Measurements from ENCODE around the gene RERE. TPM values are rescaled to one million over a fixed set of nuclear protein-coding genes. Genes with fewer than 3 reads are reported as not detected.

RERE gene
- total RNA-seq, 2 donors from 2014 or later = 96.0 to 105 TPM

DNA sequence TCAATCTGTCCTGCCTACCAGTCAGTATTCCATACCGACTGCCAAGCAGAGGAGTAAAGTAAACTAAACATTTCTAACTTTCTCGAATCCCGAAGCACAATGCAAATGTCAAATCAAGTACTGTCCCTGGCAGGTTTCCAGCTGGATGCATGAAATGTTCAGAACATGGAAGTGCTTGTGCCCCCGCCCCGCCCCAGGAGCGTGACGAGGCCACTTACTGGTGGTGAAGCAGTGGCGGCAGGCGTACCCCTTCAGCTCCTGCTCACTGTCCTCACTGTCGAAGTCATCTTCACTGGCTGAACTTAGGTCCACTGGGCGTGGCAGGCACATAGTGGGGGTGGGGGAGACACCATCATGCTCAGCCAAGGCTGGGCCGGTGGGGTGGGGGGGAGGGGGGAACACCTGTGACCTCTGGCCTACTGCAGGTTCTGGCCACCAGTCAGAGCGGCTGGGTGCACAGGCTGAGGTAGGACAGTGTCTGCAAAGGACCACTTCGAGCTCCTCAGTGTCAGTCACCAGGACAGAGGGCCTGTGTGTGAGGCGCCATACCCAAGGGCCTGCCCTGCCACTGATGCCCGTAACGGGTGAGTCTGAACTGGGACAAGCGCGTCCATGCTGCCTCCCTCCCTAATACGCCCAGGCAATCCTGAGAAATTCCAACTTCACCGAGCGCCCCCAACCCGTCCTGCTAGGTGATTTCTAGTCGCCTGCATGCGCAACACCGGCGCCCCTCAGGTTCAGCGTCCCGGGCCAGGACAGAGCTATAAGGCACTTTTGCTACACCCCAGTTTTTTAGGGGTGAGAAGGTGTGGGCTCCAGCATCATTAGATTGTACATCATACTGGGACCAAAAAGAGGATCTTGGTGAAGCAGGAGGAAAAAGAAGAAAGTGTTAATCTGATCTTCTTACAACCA lies 452.7 kb downstream of the RERE start:
- Histone ChIP-seq H3K27me3 (no peaks in the 10 kb centered on the region), H3K4me3 (no peak overlapping the region), H3K9ac (ENCODE audit: low read depth in 2 of 2, low read length in 2 of 2) (no peak overlapping the region), H3K27ac (no peak overlapping the region), H3K4me1 (no peaks in the 10 kb centered on the region), H3K9me3 (no peaks in the 10 kb centered on the region), H3K36me3 (peaks cover 32% of the 10 kb centered on the region)
- DNase-seq = no peak
- TF ChIP-seq, protein P1, sequence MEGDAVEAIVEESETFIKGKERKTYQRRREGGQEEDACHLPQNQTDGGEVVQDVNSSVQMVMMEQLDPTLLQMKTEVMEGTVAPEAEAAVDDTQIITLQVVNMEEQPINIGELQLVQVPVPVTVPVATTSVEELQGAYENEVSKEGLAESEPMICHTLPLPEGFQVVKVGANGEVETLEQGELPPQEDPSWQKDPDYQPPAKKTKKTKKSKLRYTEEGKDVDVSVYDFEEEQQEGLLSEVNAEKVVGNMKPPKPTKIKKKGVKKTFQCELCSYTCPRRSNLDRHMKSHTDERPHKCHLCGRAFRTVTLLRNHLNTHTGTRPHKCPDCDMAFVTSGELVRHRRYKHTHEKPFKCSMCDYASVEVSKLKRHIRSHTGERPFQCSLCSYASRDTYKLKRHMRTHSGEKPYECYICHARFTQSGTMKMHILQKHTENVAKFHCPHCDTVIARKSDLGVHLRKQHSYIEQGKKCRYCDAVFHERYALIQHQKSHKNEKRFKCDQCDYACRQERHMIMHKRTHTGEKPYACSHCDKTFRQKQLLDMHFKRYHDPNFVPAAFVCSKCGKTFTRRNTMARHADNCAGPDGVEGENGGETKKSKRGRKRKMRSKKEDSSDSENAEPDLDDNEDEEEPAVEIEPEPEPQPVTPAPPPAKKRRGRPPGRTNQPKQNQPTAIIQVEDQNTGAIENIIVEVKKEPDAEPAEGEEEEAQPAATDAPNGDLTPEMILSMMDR (IDR thresholded peaks at IDR 0.05) = no peak
- intact Hi-C loops (cut with DNase I) = no loop called here

DNA sequence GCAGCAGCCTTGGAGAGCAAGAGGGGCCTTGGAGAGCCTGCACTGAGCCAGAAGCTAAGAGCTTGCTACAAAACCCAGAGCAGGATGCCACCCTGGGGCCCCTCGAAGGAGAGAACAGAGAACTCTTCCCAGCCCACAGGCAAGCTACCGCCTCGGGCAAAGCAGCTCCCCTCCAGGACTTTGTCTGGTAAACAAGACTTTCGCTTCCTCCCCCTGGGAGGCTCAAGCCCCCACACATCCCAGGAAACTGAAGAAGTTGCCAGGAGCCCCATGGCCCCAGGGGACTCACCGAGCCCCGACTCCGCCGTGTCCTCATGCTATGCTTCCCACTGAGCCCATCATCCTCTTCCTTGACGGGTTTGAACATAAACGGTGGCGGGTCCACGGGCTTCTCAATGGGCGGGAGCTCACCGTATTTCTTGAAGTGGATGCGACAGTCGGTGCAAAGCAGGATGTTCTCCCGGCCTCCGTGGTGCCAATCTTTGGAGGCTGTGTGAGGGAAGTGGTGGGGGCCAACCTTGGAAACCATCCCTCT lies 453.6 kb downstream of the RERE start:
- intact Hi-C loops (cut with DNase I) = no loop called here
- Histone ChIP-seq H3K9ac (ENCODE audit: low read depth in 2 of 2, low read length in 2 of 2) (no peak overlapping the region), H3K9me3 (no peaks in the 10 kb centered on the region), H3K36me3 (peaks cover 32% of the 10 kb centered on the region), H3K27me3 (no peaks in the 10 kb centered on the region), H3K27ac (no peak overlapping the region), H3K4me1 (no peaks in the 10 kb centered on the region), H3K4me3 (no peak overlapping the region)
- no peak for DNase-seq
- TF ChIP-seq, protein P1 (IDR thresholded peaks at IDR 0.05) = no peak

DNA sequence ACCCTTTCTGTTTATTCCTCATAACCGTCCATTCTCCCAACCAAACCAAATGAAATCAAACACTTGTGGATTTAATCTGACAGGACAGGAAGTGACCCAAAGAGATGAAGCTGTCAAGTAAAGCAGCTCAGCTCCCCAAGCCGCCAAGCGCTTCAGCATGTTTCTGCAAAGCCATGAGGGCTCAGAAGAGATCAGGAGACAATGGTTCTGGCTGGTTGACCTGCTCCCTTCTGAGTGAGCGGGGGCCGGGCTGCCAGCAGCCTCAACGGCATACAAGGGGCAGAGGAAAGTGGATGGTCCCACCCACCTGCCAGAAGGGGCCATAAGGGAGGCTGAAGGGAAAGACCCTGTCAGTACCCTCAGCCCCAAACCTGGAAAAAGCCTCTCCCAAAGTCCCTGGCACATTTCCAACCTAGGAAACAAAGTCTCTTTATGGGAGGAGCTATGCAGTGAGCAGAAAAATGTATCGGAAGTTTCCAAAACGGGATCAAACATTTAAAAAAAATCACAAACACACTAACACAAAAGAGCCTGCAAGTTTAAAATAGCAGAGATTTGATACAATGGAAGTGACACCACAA lies 454.2 kb downstream of the RERE start:
- TF ChIP-seq, protein P1 (IDR thresholded peaks at IDR 0.05) = no peak
- DNase-seq = no peak
- intact Hi-C loops (cut with DNase I) = no loop called here
- no peaks in the 10 kb centered on the region for H3K27me3 ChIP-seq
- H3K9ac ChIP-seq (ENCODE audit: low read depth in 2 of 2, low read length in 2 of 2) = no peak overlapping the region
- H3K4me3 ChIP-seq = no peak overlapping the region
- H3K27ac ChIP-seq = no peak overlapping the region
- H3K9me3 ChIP-seq = no peaks in the 10 kb centered on the region
- no peaks in the 10 kb centered on the region for H3K4me1 ChIP-seq
- H3K36me3 ChIP-seq = peaks cover 36% of the 10 kb centered on the region

DNA sequence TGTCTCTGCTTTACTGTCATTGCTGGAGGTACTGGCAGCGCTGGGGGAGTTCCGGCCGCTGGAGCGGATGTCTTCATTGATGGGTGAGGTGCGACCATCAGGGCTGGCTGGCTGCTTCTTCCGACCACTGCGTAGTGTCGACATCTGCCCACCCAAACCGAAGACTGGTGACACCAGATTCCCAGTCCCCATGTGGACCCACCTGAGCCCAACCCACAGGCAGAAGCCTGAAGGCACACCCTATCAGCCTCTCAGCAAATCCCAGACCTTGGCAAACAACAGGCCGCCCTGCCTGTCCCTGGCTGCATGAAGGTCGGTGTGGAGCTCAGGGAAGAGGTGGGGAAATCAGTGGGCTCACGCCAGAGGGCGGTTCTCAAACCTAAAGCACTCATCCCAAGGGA lies 454.7 kb downstream of the RERE start:
- H3K4me1 ChIP-seq = no peaks in the 10 kb centered on the region
- no peak overlapping the region for H3K9ac ChIP-seq (ENCODE audit: low read depth in 2 of 2, low read length in 2 of 2)
- H3K36me3 ChIP-seq = peaks cover 42% of the 10 kb centered on the region
- DNase-seq = no peak
- H3K9me3 ChIP-seq = no peaks in the 10 kb centered on the region
- no peaks in the 10 kb centered on the region for H3K27me3 ChIP-seq
- H3K27ac ChIP-seq = no peak overlapping the region
- intact Hi-C loops (cut with DNase I) = no loop called here
- TF ChIP-seq, protein P1 (IDR thresholded peaks at IDR 0.05) = no peak
- H3K4me3 ChIP-seq = no peak overlapping the region

DNA sequence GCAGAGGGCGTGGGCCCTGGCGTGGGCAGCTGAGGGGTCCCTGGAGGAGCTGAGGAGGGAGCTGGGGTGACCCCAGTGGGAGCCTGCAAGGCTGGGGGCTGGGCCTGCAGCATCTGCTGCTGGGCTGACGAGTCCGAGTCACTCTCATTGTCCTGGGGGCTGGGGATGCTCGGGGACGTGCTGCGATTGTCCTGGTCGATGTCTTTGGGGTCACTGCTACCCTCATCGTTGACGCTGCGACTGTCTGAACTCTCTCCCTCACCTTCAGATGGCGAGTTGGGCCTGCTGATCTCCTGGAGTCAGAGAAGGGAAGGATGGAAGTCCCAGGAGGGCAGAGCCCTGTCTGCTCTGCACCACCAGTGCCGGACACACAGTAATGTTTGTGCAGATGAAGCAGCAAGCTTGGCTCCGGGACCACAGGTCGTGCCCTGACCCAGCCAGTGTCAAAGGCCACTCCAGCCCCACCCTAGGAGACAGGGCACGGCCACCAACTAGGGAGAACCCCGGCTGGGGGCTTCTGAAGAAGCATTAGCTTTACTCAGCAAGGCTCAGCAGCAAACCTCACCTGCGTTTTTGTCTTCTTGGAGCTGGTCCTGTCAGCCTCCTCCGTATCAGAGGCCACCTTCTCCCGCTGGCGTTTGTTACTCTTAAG lies 456.1 kb downstream of the RERE start:
- Histone ChIP-seq H3K36me3 (peaks cover 56% of the 10 kb centered on the region), H3K9ac (ENCODE audit: low read depth in 2 of 2, low read length in 2 of 2) (no peak overlapping the region), H3K9me3 (no peaks in the 10 kb centered on the region), H3K4me1 (no peaks in the 10 kb centered on the region), H3K27ac (no peak overlapping the region), H3K27me3 (no peaks in the 10 kb centered on the region), H3K4me3 (no peak overlapping the region)
- TF ChIP-seq, protein P1 (IDR thresholded peaks at IDR 0.05) = no peak
- no peak for DNase-seq
- intact Hi-C loops (cut with DNase I) = no loop called here
